Stimulated activated naive CD4-positive, alpha-beta T cell treated with Interleukin-2 at 50 U/mL for 16 hours (primary cell): ENCODE results near the gene SP6.

ENCODE experiments used
- DNase-seq: peaks from one replicate; lab custom pipeline; 2025; lab: John Stamatoyannopoulos, UW

The SP6 gene

DNA sequence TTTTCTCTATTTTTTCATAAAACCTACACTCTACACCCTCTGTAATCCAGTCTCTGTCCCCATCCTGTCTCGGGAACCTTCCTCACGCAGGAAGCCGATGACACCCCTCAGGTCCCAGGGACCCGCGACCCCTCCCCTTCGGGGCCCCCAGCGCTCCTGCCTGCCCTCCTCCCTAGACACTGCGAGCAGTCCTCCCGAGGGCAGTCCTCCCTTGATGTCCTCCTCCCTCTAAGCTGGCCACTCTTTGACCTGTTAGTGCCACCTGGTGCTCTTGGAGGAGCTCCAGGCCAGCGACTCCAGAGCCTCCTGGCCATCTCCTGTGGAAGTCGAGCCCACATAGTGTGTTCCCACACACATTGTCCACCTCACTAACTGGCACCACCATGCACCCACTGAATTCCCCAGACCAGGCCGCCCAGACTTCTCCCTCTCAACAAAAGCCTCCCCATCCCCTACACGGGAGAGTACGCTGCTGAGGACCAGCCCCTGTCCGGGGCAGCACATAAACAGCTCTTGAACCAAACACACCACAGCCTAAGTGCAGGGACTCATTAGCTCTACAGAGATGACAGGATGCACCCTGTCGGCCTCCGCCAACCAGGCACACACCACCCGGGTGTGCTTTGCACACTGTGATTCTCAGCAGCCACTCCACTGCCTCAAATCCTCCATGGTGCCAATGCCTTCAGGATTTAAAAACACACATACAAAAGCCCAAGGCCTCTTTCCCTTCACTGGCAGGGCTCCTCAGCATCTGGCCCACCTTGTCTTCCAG is 38.6 kb downstream of the SP6 start:
- DNase-seq: no peak

GRCh38 chr17:47811709-47812108 is 39.3 kb downstream of the SP6 start:
- no peak for DNase-seq

- DNase-seq: no peak
Measured at GRCh38 chr17:47810901-47811635, 39.9 kb downstream of the SP6 start.

DNA sequence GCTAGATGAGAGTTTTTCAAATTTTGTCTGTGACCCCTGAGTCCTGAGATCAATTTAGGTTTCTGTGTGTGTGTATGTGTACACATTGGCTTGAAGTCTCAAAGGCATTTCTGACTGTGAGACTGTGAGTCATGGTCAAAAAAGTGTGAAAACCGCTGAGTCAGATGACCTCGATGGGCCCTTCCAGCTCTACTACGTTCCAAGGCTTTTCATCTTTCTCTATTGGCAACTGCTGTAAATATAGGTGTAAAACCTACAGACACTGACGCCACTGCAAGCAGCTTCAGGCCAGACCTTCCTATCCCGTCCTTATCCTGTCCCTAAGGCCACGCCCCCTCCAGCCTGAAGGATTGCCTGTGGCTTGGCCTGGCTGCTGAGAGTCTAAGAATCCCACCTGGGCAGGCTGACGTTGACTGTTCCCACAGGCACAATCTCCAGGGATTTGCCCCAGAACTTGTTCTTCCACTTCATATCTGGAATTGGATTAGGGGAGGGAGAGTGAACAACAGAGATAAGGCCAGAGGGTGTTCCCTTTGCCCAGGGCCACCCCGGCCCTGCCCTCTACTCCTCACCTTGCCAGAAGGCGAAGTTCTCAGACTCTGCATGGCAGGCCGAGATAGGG is 40.7 kb downstream of the SP6 start:
- no peak for DNase-seq

DNA sequence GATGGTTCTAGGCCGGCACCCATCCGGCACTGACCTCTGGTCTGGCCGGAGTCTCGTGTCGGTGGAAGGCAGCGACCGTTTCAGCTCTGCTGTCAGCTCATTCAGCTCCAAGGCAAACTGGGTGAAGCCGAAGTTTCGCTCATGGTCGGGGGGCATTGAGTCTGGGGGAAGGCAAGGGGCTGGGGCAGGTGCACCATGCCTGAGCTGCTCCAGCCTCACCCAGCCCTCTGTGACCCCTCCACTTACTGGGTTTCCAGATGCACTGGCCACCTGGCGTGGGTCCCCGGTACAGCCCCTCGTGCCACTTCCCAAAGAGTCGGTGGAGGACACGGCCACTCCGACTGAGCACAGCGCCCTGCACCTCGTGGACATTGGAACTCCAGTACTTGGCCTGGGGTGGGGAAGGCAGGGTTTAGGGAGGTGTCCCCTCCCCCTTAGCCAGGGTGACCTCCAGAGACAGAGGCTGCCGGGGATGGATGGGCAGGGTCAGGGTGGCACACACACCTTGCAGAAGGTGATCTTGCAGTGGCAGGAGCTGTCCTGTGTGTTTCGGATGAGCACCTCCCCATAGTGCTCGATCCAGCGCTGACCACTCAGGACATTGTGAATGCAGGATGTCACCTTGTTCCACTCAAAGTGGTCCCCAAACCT is 42.0 kb downstream of the SP6 start:
- no peak for DNase-seq

GRCh38 chr17:47808036-47808829 is 42.7 kb downstream of the SP6 start:
- DNase-seq: no peak

DNA sequence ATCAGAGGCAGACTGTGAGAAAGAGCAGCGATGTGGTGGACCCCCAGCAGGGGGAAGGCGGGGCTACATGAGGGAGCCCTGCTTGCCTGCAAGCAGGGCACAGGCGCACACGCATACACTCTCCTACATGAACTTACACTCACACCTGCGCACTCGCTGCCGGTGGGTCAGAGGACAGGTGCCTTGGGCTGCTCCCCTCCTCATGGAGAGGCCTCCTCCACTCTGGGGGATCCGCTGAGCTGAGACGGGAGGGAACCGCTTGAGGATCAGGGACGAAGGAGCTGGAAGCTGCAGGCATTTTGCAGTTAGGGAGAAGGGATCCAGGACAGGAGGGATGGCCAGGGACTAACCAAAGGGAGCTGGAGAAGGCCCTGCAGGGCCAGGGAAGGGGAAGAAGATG is 43.5 kb downstream of the SP6 start:
- DNase-seq: no peak

DNA sequence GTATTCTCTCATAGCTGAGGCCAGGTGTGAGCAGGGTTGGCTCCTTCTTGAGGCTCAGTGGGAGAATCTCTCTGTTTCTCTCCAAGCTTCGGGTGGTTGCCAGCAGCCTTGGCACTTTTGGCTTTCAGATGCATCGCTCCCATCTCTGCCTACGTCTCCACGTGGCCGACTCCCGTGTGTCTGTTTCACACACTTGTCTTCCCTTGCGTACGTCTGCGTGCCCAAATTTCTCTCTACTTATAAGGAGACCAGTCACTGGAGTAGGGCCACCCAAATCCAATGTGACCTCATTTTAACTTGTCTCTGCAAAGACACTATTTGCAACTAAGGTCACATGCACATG is 44.1 kb downstream of the SP6 start:
- DNase-seq: no peak

DNA sequence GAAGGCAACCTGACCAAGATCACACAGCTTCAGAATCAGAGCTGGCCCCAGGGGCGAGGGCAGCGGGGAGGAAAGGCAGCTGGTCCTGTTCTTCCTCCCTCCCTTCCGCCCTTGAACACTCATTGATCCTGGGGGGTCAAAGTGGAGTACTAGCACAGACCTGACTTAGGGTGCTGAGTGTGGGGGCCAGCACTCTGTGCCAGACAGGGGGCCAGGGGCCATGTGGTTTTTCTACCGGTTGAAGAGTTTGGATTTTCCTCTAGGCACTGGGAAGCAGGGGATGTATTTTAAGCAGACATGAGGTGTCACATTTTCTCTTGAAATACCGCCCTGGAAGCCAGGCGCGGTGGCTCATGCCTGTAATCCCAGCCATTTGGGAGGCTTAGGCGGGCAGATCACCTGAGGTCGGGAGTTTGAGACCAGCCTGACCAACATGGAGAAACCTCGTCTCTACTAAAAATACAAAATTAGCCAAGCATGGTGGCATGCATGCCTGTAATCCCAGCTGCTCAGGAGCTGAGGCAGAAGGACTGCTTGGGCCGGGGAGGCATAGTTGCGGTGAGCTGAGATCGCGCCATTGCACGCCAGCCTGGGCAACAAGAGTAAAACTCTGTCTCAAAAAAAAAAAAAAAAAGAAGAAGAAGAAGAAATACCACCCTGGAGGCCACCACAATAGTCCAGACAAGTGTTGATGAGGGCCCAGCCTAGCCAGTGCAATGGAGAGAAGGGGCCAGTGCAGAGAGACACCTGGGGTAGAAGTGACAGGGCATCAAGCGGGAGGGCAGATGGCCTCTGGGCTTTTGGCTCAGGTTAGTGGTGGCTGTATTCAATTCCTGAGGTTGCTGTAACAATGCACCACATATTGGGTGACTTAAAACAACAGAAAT is 44.7 kb downstream of the SP6 start:
- DNase-seq: no peak

DNA sequence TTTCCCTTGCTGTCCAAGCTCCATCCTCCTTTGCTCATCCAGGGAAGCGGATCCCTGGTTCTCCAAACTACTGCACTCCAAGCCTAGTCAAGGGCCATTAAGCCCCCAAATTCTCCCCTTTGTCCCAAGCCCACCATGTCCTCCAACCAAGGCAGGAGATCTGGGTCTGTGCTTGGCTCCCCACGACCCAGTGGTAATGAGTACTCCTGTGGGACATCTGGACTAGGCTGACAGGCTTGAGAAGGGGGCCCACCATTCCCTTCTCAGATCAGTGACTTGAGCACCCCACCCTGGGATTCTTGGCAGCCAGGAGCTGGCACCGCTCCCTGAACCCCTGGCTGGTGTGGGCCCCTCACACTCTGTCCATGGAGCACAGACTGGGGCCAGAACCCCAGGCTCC is 46.5 kb downstream of the SP6 start:
- no peak for DNase-seq

- no peak for DNase-seq
Measured at GRCh38 chr17:47803751-47804150, 47.2 kb downstream of the SP6 start.

- no peak for DNase-seq
Measured at GRCh38 chr17:47803201-47803600, 47.8 kb downstream of the SP6 start.

GRCh38 chr17:47802341-47803022 is 48.5 kb downstream of the SP6 start:
- peak; percentile 48 for DNase-seq

DNA sequence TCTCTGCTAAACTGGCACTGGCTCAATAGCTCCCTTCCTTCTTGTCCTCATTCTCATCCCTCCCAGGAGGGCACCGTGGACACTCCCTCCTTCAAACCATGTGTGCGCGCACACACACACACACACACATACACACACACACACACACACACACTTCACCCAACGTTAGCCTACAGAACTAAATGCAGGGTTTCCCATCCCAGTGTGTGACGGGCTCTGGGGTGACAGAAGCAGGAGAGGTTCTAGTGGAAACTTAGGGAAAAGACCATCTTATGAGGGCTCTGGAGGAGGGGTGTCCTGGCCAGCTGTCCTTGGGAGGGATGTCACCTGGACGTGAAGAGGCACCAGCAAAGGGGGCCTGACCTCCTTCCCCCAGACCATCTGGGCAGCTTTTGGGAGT is 49.1 kb downstream of the SP6 start:
- no peak for DNase-seq

GRCh38 chr17:47801176-47801765 is 49.7 kb downstream of the SP6 start:
- DNase-seq: no peak

DNA sequence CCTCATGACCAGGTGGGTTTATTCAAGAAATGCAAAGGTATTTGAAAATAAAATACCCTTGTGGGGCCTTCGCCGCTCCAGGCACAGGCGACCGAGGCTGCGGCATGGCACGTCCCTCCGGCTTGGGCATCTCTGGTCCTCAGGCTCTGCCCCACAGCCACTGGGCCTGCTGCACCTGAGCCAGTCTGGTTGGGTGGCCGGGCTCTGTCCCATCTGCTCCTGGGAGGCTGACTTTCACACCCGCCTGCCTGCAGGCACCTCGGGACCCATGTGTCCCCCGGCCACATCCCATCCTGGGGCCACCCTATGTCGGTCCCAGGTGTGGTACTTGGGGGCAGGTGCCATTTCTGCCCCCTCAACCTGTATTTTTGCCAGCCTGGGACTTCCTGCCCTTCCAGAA is 50.3 kb downstream of the SP6 start:
- DNase-seq: no peak

GRCh38 chr17:47797797-47798196 is 53.2 kb downstream of the SP6 start:
- no peak for DNase-seq
